Activated CD8-positive, alpha-beta T cell treated with anti-CD3 and anti-CD28 coated beads, Interleukin-2, amount 10 ng/mL, durations not matched to agents 7 days and 5 days (primary cell): ENCODE results near the gene CCDC6. TPM values are rescaled to one million over a fixed set of nuclear protein-coding genes. Genes with fewer than 3 reads are reported as not detected.

Experiments used
- ATAC-seq: fragments of 150-1000 bp; cut with Tn5 transposase; one replicate; pipeline ENCODE4 v1.10.0; 2021; ENCODE audit warnings: moderate library complexity
- CTCF ChIA-PET: fragments of 350-600 bp; sonication (Branson Sonifier 250); formaldehyde crosslinking; loops from one replicate; lab custom pipeline; 2021; ENCODE audit warnings: antibody characterized with exemption; lab: Charles Lee
- POLR2A ChIA-PET: fragments of 350-600 bp; sonication (Branson Sonifier 250); formaldehyde crosslinking; loops from one replicate; lab custom pipeline; 2021; ENCODE audit warnings: antibody characterized with exemption; lab: Charles Lee
- DNase-seq: peaks from one replicate; pipeline ENCODE4 v3.0.0-alpha.2; 2020
- H3K27ac Mint-ChIP-seq: one replicate; pipeline ENCODE4 v1.8.0; 2021; ENCODE audit warnings: mild to moderate bottlenecking, mixed read lengths
- H3K27me3 Mint-ChIP-seq: one replicate; pipeline ENCODE4 v1.8.0; 2021; ENCODE audit warnings: low read depth, mixed read lengths
- H3K36me3 Mint-ChIP-seq: one replicate; pipeline ENCODE4 v1.8.0; 2021; ENCODE audit warnings: low read depth, mixed read lengths
- H3K4me1 Mint-ChIP-seq: one replicate; pipeline ENCODE4 v1.8.0; 2021; ENCODE audit warnings: low read depth, mixed read lengths
- H3K4me3 Mint-ChIP-seq: one replicate; pipeline ENCODE4 v1.8.0; 2021; ENCODE audit warnings: mild to moderate bottlenecking, mixed read lengths
- H3K9me3 Mint-ChIP-seq: one replicate; pipeline ENCODE4 v1.8.0; 2022; ENCODE audit warnings: mixed read lengths; ENCODE audit not compliant: insufficient read depth
- total RNA-seq, 2 experiments: library from RNA; stranded (reverse); gene quantifications; one replicate each; pipeline ENCODE4 v1.2.3, GENCODE V29; 2021

Gene CCDC6
- total RNA-seq, 2 experiments from 2014 or later = 18.3 to 19.4 TPM

DNA sequence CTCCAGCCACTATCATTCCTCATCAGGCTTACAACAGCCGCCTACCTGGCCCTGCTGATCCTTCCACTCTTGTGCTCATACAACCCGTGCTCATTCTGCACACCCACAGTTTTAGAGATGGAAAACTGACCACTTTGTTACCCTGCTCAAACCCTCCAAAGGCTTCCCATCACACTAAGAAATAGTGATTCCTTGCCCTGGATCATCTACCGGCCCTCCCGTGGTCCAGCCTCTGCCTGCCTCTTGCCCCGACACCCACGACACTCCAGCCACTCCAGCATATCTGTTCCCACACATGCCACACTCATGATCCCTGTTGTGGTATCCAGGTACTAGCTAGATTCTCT is 36.8 kb downstream of the CCDC6 start:
- ATAC-seq = no peak
- Mint-ChIP-seq H3K4me1 (peaks cover 29% of the 10 kb centered on the region), H3K4me3 (no peak overlapping the region), H3K27ac (no peak overlapping the region), H3K27me3 (no peaks in the 10 kb centered on the region), H3K9me3 (no peaks in the 10 kb centered on the region), H3K36me3 (no peaks in the 10 kb centered on the region)
- DNase-seq = no peak
- ChIA-PET POLR2A (interaction anchor here (0.9 kb wide), 1 partner anchor 37 kb away, joined by 3 read pairs; the partner anchor contains the start of gene CCDC6), CTCF (interaction anchor here (1.9 to 2.3 kb wide), 3 partner anchors 10 to 39 kb away, joined by 10 to 15 read pairs (median 10); partner anchors contain the start of gene CCDC6)

- Mint-ChIP-seq H3K4me3 (no peak overlapping the region), H3K4me1 (peaks cover 34% of the 10 kb centered on the region), H3K36me3 (no peaks in the 10 kb centered on the region), H3K27me3 (no peaks in the 10 kb centered on the region), H3K9me3 (no peaks in the 10 kb centered on the region), H3K27ac (no peak overlapping the region)
- DNase-seq (no peak), ATAC-seq (no peak)
- ChIA-PET POLR2A (no interaction called here), CTCF (interaction anchor here (0.9 to 2.3 kb wide), 2 partner anchors 37 to 38 kb away, joined by 5 to 15 read pairs; partner anchors contain the start of gene CCDC6)
Measured at GRCh38 chr10:59868696-59869593, 37.4 kb downstream of the CCDC6 start.

GRCh38 chr10:59867590-59867989 is 38.8 kb downstream of the CCDC6 start:
- no peak for DNase-seq
- peaks cover 27% of the 10 kb centered on the region for H3K4me1 Mint-ChIP-seq

GRCh38 chr10:59865101-59865500 is 41.3 kb downstream of the CCDC6 start:
- ChIA-PET POLR2A (interaction anchor here (0.6 to 4.3 kb wide), 2 partner anchors 8 to 42 kb away, joined by 3 to 38 read pairs; partner anchors contain the start of gene CCDC6), CTCF (interaction anchor here (0.6 to 5.9 kb wide), 29 partner anchors 8 to 343 kb away, joined by 3 to 129 read pairs (median 7); partner anchors contain the start of gene CCDC6)
- Mint-ChIP-seq H3K4me3 (no peak overlapping the region), H3K27me3 (no peaks in the 10 kb centered on the region), H3K9me3 (no peaks in the 10 kb centered on the region), H3K4me1 (peaks cover 20% of the 10 kb centered on the region), H3K27ac (no peak overlapping the region), H3K36me3 (peaks cover 10% of the 10 kb centered on the region)
- DNase-seq (peak; percentile 36), ATAC-seq (peak; percentile 77)

More at GRCh38 chr10:59867590-59867989, 38.8 kb downstream of the CCDC6 start:
- no peak for ATAC-seq
- no peak overlapping the region for H3K4me3 Mint-ChIP-seq
- ChIA-PET CTCF (interaction anchor here (5.9 kb wide), 1 partner anchor 39 kb away, joined by 129 read pairs; the partner anchor contains the start of gene CCDC6), POLR2A (no interaction called here)
- H3K27me3 Mint-ChIP-seq = no peaks in the 10 kb centered on the region
- H3K36me3 Mint-ChIP-seq = no peaks in the 10 kb centered on the region
- no peaks in the 10 kb centered on the region for H3K9me3 Mint-ChIP-seq
- no peak overlapping the region for H3K27ac Mint-ChIP-seq

DNA sequence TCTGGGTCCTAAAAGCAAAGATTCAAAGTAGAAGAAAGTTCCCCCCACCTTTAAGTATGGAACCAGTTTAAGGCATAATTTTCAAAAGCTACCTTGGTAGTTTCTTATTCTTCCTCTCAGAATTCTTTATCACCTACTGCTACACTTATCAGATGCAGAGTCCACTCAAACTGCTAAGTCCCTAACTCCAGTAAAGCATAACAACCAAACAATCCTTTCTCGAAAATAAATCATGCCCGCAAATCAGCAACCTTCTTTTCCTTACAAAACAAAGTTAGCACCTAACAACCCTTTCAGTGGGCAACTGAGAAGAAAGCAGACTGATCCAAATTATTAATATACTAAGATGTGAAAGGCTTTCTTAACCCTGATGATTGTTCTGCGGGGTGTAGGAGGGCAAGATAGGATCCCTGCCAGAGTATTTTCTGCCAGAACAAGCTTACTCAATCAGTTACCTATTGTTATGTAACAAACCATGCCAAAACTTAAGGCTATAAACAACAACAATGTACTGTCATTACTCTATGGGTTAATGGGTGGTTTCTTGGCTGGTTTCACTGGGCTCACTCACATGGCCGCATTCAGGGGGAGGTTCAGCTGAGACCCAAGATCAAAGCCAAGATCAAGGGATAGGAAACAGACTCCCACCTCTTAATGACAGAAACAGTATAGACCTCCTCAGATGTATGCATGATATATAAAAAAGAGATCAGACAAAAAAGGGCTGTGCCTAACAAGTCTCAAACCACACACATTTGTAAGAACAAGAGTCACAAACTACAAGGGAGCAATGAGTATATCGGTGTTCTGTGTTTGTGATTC is 42.0 kb downstream of the CCDC6 start:
- DNase-seq = no peak
- ATAC-seq = peak; percentile 76
- ChIA-PET CTCF (interaction anchor here (0.9 to 5.9 kb wide), 28 partner anchors 9 to 344 kb away, joined by 3 to 129 read pairs (median 7); partner anchors contain the start of gene CCDC6), POLR2A (interaction anchor here (0.6 to 4.3 kb wide), 3 partner anchors 8 to 42 kb away, joined by 3 to 38 read pairs (median 3); partner anchors contain the start of gene CCDC6)
- Mint-ChIP-seq H3K27ac (no peak overlapping the region), H3K9me3 (no peaks in the 10 kb centered on the region), H3K4me1 (peaks cover 17% of the 10 kb centered on the region), H3K36me3 (peaks cover 14% of the 10 kb centered on the region), H3K4me3 (no peak overlapping the region), H3K27me3 (no peaks in the 10 kb centered on the region)

DNA sequence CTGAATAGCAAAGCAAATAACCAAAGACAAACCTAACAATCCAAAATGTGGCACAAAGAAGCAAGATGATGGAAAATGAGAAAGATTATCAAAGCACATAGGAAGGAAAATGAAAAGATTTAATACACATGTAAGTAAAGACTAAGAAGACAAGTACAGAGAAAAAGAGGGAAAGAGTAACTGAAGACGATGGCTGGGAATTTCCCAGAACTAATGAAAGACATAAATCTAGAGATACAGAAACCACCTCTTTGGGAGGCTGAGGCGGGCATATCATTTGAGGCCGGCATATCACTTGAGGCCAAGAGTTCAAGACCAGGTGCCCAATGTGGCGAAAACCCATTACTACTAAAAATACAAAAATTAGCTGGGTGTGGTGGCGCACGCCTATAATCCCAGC is 46.8 kb downstream of the CCDC6 start:
- no peak overlapping the region for H3K27ac Mint-ChIP-seq
- CTCF ChIA-PET = interaction anchor here (1.5 kb wide), 1 partner anchor 19 kb away, joined by 3 read pairs; no protein-coding TSS in a partner anchor
- H3K27me3 Mint-ChIP-seq = no peaks in the 10 kb centered on the region
- peaks cover 5% of the 10 kb centered on the region for H3K4me1 Mint-ChIP-seq
- DNase-seq = no peak
- H3K4me3 Mint-ChIP-seq = no peak overlapping the region
- no peak for ATAC-seq
- no peaks in the 10 kb centered on the region for H3K9me3 Mint-ChIP-seq
- peaks cover 17% of the 10 kb centered on the region for H3K36me3 Mint-ChIP-seq
- POLR2A ChIA-PET = no interaction called here

- DNase-seq (no peak), ATAC-seq (no peak)
- no peaks in the 10 kb centered on the region for H3K27me3 Mint-ChIP-seq
- peaks cover 1% of the 10 kb centered on the region for H3K4me1 Mint-ChIP-seq
- no peaks in the 10 kb centered on the region for H3K9me3 Mint-ChIP-seq
- CTCF ChIA-PET = interaction anchor here (1.3 to 1.5 kb wide), 2 partner anchors 13 to 21 kb away, joined by 3 to 4 read pairs; no protein-coding TSS in a partner anchor
- POLR2A ChIA-PET = no interaction called here
- no peak overlapping the region for H3K4me3 Mint-ChIP-seq
- H3K36me3 Mint-ChIP-seq = peaks cover 21% of the 10 kb centered on the region
- no peak overlapping the region for H3K27ac Mint-ChIP-seq
Measured at GRCh38 chr10:59857921-59858320, 48.4 kb downstream of the CCDC6 start.

- ChIA-PET CTCF (interaction anchor here (0.6 to 3.3 kb wide), 3 partner anchors 8 to 231 kb away, joined by 3 to 18 read pairs (median 3); no protein-coding TSS in a partner anchor), POLR2A (interaction anchor here (0.8 kb wide), 1 partner anchor 8 kb away, joined by 3 read pairs; no protein-coding TSS in a partner anchor)
- no peak for DNase-seq
- no peak overlapping the region for H3K4me3 Mint-ChIP-seq
- no peak overlapping the region for H3K27ac Mint-ChIP-seq
- H3K27me3 Mint-ChIP-seq = no peaks in the 10 kb centered on the region
- peaks cover 6% of the 10 kb centered on the region for H3K4me1 Mint-ChIP-seq
- ATAC-seq = no peak
- no peaks in the 10 kb centered on the region for H3K9me3 Mint-ChIP-seq
- H3K36me3 Mint-ChIP-seq = peaks cover 26% of the 10 kb centered on the region
Measured at GRCh38 chr10:59857049-59857448, 49.3 kb downstream of the CCDC6 start.

DNA sequence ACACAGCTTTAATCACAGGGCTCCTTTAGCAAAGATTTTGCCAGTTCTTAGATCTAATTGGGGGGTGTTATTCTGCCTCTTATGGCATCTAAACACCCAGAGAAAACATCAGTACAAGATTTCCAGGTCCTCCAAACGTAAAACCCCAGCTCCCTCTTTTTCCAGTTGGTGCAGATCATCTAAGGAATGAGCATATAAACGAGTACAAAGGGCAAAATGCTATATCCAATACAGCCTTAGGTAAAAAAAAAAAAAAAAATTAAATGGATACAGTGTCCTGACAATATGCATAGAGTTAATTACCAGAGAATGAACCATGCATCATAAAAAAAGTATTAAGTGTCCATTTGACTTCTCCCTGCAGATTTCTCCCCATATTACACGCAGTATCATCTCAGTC is 50.3 kb downstream of the CCDC6 start:
- Mint-ChIP-seq H3K9me3 (no peaks in the 10 kb centered on the region), H3K27ac (no peak overlapping the region), H3K27me3 (no peaks in the 10 kb centered on the region), H3K4me3 (no peak overlapping the region), H3K36me3 (peaks cover 22% of the 10 kb centered on the region), H3K4me1 (peaks cover 6% of the 10 kb centered on the region)
- CTCF ChIA-PET = interaction anchor here (0.7 to 3.3 kb wide), 3 partner anchors 9 to 230 kb away, joined by 3 to 18 read pairs (median 5); no protein-coding TSS in a partner anchor
- DNase-seq (no peak), ATAC-seq (no peak)
- POLR2A ChIA-PET = interaction anchor here (0.8 kb wide), 1 partner anchor 9 kb away, joined by 3 read pairs; no protein-coding TSS in a partner anchor

- POLR2A ChIA-PET = no interaction called here
- DNase-seq (no peak), ATAC-seq (no peak)
- H3K4me3 Mint-ChIP-seq = no peak overlapping the region
- no peaks in the 10 kb centered on the region for H3K27me3 Mint-ChIP-seq
- CTCF ChIA-PET = interaction anchor here (3.3 kb wide), 1 partner anchor 11 kb away, joined by 18 read pairs; no protein-coding TSS in a partner anchor
- H3K36me3 Mint-ChIP-seq = peaks cover 17% of the 10 kb centered on the region
- H3K27ac Mint-ChIP-seq = no peak overlapping the region
- H3K4me1 Mint-ChIP-seq = peaks cover 6% of the 10 kb centered on the region
- no peaks in the 10 kb centered on the region for H3K9me3 Mint-ChIP-seq
Measured at GRCh38 chr10:59854571-59854970, 51.8 kb downstream of the CCDC6 start.

DNA sequence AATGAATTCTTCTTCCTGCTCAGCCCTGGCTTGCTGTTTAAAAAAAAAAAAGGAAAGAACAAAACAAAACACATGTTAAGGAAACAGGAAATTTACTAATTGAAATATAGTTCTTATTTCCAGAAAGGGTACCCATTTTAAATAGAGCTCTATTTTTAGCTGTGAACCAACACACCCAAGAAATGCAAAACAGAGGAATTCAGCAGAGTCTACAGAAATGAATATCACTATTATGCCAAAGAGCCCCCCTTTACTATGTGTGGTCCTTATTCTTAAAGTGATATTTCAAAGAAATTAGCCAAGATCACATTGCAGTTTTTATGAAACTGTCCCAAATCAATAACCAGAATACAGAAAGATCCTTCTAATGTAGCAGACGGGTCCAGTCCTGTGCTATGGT is 53.7 kb downstream of the CCDC6 start:
- no peaks in the 10 kb centered on the region for H3K9me3 Mint-ChIP-seq

More for the DNA sequence above, 53.7 kb downstream of the CCDC6 start:
- no peaks in the 10 kb centered on the region for H3K27me3 Mint-ChIP-seq
- DNase-seq = no peak
- H3K4me1 Mint-ChIP-seq = peaks cover 6% of the 10 kb centered on the region
- POLR2A ChIA-PET = no interaction called here
- no peak overlapping the region for H3K27ac Mint-ChIP-seq
- no peak overlapping the region for H3K4me3 Mint-ChIP-seq
- no peak for ATAC-seq
- H3K36me3 Mint-ChIP-seq = peaks cover 18% of the 10 kb centered on the region
- CTCF ChIA-PET = interaction anchor here (0.6 to 2.2 kb wide), 6 partner anchors 12 to 1656 kb away, joined by 3 to 11 read pairs (median 3); no protein-coding TSS in a partner anchor
